H1 (cell line): ENCODE data around the gene IPO13. TPM values are rescaled to one million over a fixed set of nuclear protein-coding genes. Genes with fewer than 3 reads are reported as not detected.

ENCODE experiments used
- CTCF ChIA-PET: fragments of 300-600 bp; sonication (Branson Sonifier 250); formaldehyde crosslinking; loops from one replicate; lab custom pipeline; 2021; ENCODE audit not compliant: partially characterized antibody; lab: Charles Lee
- POLR2A ChIA-PET: fragments of 300-600 bp; sonication (Branson Sonifier 250); formaldehyde crosslinking; loops from one replicate; lab custom pipeline; 2021; ENCODE audit warnings: inconsistent platforms; ENCODE audit not compliant: partially characterized antibody; lab: Charles Lee
- DNase-seq, 2 experiments: peaks; one replicate each; pipeline versions ENCODE4 v3.0.0 to v3.0.0-alpha.2; 2010 to 2022; ENCODE audit warnings: low spot score in 2 of 2, low read depth in 1 of 2, mixed read lengths in 1 of 2
- FAIRE-seq: peaks from 2 replicates; lab custom pipeline; 2011; peaks lifted over from hg19 to GRCh38; lab: Jason Lieb, UNC
- H2AFZ ChIP-seq: 2 replicates; pipeline ENCODE4 v1.8.1; 2012; ENCODE audit warnings: low read length, inconsistent platforms
- H2AK5ac ChIP-seq: 2 replicates; pipeline ENCODE4 v1.6.1; 2013; ENCODE audit warnings: low read depth, low read length
- H2BK120ac ChIP-seq: replicated peaks from 2 replicates; pipeline ENCODE3; 2013; ENCODE audit warnings: low read depth, low read length, inconsistent platforms
- H2BK12ac ChIP-seq: 2 replicates; pipeline ENCODE4 v1.6.1; 2013; ENCODE audit warnings: low read depth, low read length
- H2BK15ac ChIP-seq: 2 replicates; pipeline ENCODE4 v1.6.1; 2013; ENCODE audit warnings: low read length
- H2BK20ac ChIP-seq: 2 replicates; pipeline ENCODE4 v1.6.1; 2013; ENCODE audit warnings: low read length
- H2BK5ac ChIP-seq: 2 replicates; pipeline ENCODE4 v1.6.1; 2013; ENCODE audit warnings: low read depth, low read length
- H3K14ac ChIP-seq: 2 replicates; pipeline ENCODE4 v1.6.1; 2013; ENCODE audit warnings: inconsistent platforms; ENCODE audit not compliant: insufficient read length
- H3K18ac ChIP-seq: 2 replicates; pipeline ENCODE4 v1.6.1; 2013; ENCODE audit warnings: low read length; ENCODE audit errors: extremely low read depth
- H3K23ac ChIP-seq: 2 replicates; pipeline ENCODE4 v1.6.1; 2013; ENCODE audit warnings: inconsistent platforms; ENCODE audit not compliant: insufficient read length
- H3K23me2 ChIP-seq: 2 replicates; pipeline ENCODE4 v1.6.1; 2013; ENCODE audit warnings: low read depth, low read length
- H3K27ac ChIP-seq: 2 replicates; pipeline ENCODE4 v1.6.1; 2011; ENCODE audit warnings: low read depth, low read length, inconsistent platforms
- H3K27me3 ChIP-seq, 4 experiments: replicated peaks in 1 of 4; 1 replicate in 1 of 4; 2 replicates in 3 of 4; pipeline versions ENCODE4 v1.6.1 to v1.8.1; 2011 to 2013; ENCODE audit warnings: low read length in 3 of 4, mild to moderate bottlenecking in 3 of 4, inconsistent platforms in 2 of 4, mixed read lengths in 2 of 4, moderate library complexity in 1 of 4; ENCODE audit not compliant: control insufficient read depth in 3 of 4, insufficient read depth in 3 of 4; ENCODE audit errors: extremely low read depth in 1 of 4
- H3K36me3 ChIP-seq, 4 experiments: 2 replicates each; pipeline versions ENCODE4 v1.6.1 to v1.8.1; 2011 to 2013; ENCODE audit warnings: mild to moderate bottlenecking in 4 of 4, low read length in 3 of 4, moderate library complexity in 2 of 4, control low read depth in 1 of 4, inconsistent platforms in 1 of 4; ENCODE audit not compliant: insufficient read depth in 4 of 4, control insufficient read depth in 2 of 4
- H3K4ac ChIP-seq: replicated peaks from 2 replicates; pipeline ENCODE3; 2013; ENCODE audit warnings: low read length, low read depth, mixed read lengths, inconsistent platforms; ENCODE audit not compliant: insufficient read length
- H3K4me1 ChIP-seq, 4 experiments: replicated peaks in 1 of 4; 1 replicate in 1 of 4; 2 replicates in 3 of 4; pipeline versions ENCODE4 v1.6.1 to v1.8.1; 2011 to 2013; ENCODE audit warnings: low read length in 3 of 4, inconsistent platforms in 2 of 4, mixed read lengths in 1 of 4; ENCODE audit not compliant: insufficient read depth in 4 of 4, control insufficient read depth in 3 of 4
- H3K4me2 ChIP-seq, 2 experiments: 2 replicates each; pipeline versions ENCODE4 v1.6.1 to v1.8.1; 2011 to 2013; ENCODE audit warnings: low read depth in 2 of 2, low read length in 2 of 2, control low read depth in 1 of 2, inconsistent platforms in 1 of 2, mild to moderate bottlenecking in 1 of 2; ENCODE audit not compliant: insufficient read depth in 1 of 2
- H3K4me3 ChIP-seq, 4 experiments: fragments of 200-600, 300-600 bp in 1 of 4; sonication (generic), shearing (Covaris generic), sonication (Bioruptor Twin) in 1 of 4; 2 replicates each; pipeline versions ENCODE4 v1.5.1 to v1.8.1; 2011 to 2016; ENCODE audit warnings: low read length in 4 of 4, low read depth in 3 of 4, control low read depth in 2 of 4, inconsistent platforms in 2 of 4, mild to moderate bottlenecking in 2 of 4, mixed read lengths in 1 of 4, moderate library complexity in 1 of 4; ENCODE audit not compliant: insufficient read depth in 2 of 4; ENCODE audit errors: extremely low read depth in 1 of 4
- H3K56ac ChIP-seq: replicated peaks from 2 replicates; pipeline ENCODE3; 2013; ENCODE audit warnings: low read depth, mild to moderate bottlenecking, mixed read lengths, low read length, inconsistent platforms; ENCODE audit not compliant: insufficient read length
- H3K79me1 ChIP-seq: 2 replicates; pipeline ENCODE4 v1.6.1; 2013; ENCODE audit warnings: low read depth, low read length, control low read depth
- H3K79me2 ChIP-seq, 2 experiments: 2 replicates each; pipeline versions ENCODE4 v1.6.1 to v1.8.1; 2012 to 2013; ENCODE audit warnings: low read length in 2 of 2, mild to moderate bottlenecking in 2 of 2, inconsistent platforms in 1 of 2; ENCODE audit not compliant: insufficient read depth in 2 of 2, control insufficient read depth in 1 of 2
- H3K9ac ChIP-seq, 4 experiments: replicated peaks in 1 of 4; 1 replicate in 1 of 4; 2 replicates in 3 of 4; pipeline versions ENCODE4 v1.6.1 to v1.8.1; 2011 to 2013; ENCODE audit warnings: low read depth in 3 of 4, low read length in 3 of 4, control low read depth in 2 of 4, mild to moderate bottlenecking in 2 of 4, moderate library complexity in 2 of 4, inconsistent platforms in 1 of 4; ENCODE audit errors: extremely low read depth in 1 of 4
- H3K9me3 ChIP-seq, 2 experiments: 2 replicates each; pipeline versions ENCODE4 v1.6.1 to v1.8.1; 2012 to 2013; ENCODE audit warnings: mild to moderate bottlenecking in 2 of 2, moderate library complexity in 2 of 2, control low read depth in 1 of 2, inconsistent platforms in 1 of 2, low read depth in 1 of 2, low read length in 1 of 2, mixed read lengths in 1 of 2; ENCODE audit not compliant: insufficient read depth in 2 of 2
- H4K20me1 ChIP-seq, 2 experiments: replicated peaks in 1 of 2; 2 replicates each; pipeline versions ENCODE3 to v1.8.1; 2011 to 2013; ENCODE audit warnings: inconsistent platforms in 2 of 2, low read length in 2 of 2, mild to moderate bottlenecking in 1 of 2; ENCODE audit not compliant: insufficient read depth in 2 of 2, control insufficient read depth in 1 of 2
- H4K5ac ChIP-seq: 2 replicates; pipeline ENCODE4 v1.6.1; 2013; ENCODE audit warnings: low read length, low read depth, mixed read lengths, inconsistent platforms; ENCODE audit not compliant: insufficient read length
- H4K8ac ChIP-seq: 2 replicates; pipeline ENCODE4 v1.8.0; 2013; ENCODE audit warnings: mild to moderate bottlenecking, moderate library complexity, low read length, inconsistent platforms; ENCODE audit not compliant: insufficient read depth; ENCODE audit errors: extremely low read depth
- H4K91ac ChIP-seq: replicated peaks from 2 replicates; pipeline ENCODE3; 2013; ENCODE audit warnings: low read length, mixed read lengths, inconsistent platforms; ENCODE audit not compliant: insufficient read length
- GABPA ChIP-seq: IDR thresholded peaks from 2 replicates; pipeline ENCODE4 v1.6.1; 2011; ENCODE audit warnings: mild to moderate bottlenecking, low read length, moderate library complexity, borderline replicate concordance; ENCODE audit not compliant: insufficient read depth
- MAX ChIP-seq: IDR thresholded peaks from 2 replicates; pipeline ENCODE4 v1.6.1; 2012; ENCODE audit warnings: inconsistent platforms
- WGBS, 2 experiments: shearing (Covaris generic) in 1 of 2; methylation state at CpG; one replicate each; pipeline versions ENCODE4 v1.1.6 to v1.1.7; 2013 to 2015; ENCODE audit warnings: low lambda C conversion rate in 2 of 2, mixed read lengths in 2 of 2, inconsistent platforms in 1 of 2, low coverage in 1 of 2, missing lambda C conversion rate in 1 of 2; ENCODE audit not compliant: insufficient replicate concordance in 2 of 2, insufficient coverage in 1 of 2, insufficient read length in 1 of 2; ENCODE audit errors: extremely low coverage in 1 of 2, missing lambda C conversion rate in 1 of 2; 5-methylcytosine and 5-hydroxymethylcytosine counted together
- polyA plus RNA-seq, 7 experiments: library from polyadenylated mRNA; depleted of rRNA in 3 of 7; stranded (reverse) in 5 of 7; unstranded in 2 of 7; fragments of >200 nt in 5 of 7; fragments of 200-250 nt in 2 of 7; gene quantifications; 1 replicate in 5 of 7; 2 replicates in 1 of 7; 4 replicates in 1 of 7; pipeline versions ENCODE4 v1.2.1 to v1.2.3, GENCODE V29; 2011 to 2013; ENCODE audit warnings: missing spikeins in 2 of 7, mixed read lengths in 2 of 7
- total RNA-seq: library from RNA; stranded (reverse); fragmentation: NEBNext Ultra II Directional; extraction: Animal tissue kit (Norgen Biotek cat#: 25700); gene quantifications from 2 replicates; pipeline ENCODE4 v1.2.1, GENCODE V29; 2021

Gene IPO13
- total and polyA plus RNA-seq, 2 of the 8 experiments (the other 6 are each of a cell fraction or from before 2014, with no cell fraction given) = 23.0 to 27.0 TPM

- no peak overlapping the region; the same call in 1 of the 2 replicates for H2BK12ac ChIP-seq
- H3K18ac ChIP-seq = peak overlapping the region; percentile 72; the same call in 1 of the 2 replicates
- H4K20me1 ChIP-seq = peaks cover 7 to 8% of the 10 kb centered on the region in 2 experiments
- H3K4me2 ChIP-seq = peak overlapping the region; percentile 89 to 93
- H2AK5ac ChIP-seq = no peak overlapping the region
- no peak overlapping the region for H2AFZ ChIP-seq
- peak overlapping the region; percentile 3; the same call in 1 of the 2 replicates for H2BK15ac ChIP-seq
- H3K79me1 ChIP-seq = no peaks in the 10 kb centered on the region
- no peak overlapping the region for H3K9ac ChIP-seq
- H3K27me3 ChIP-seq = peaks cover 0 to 8% (median 4%) of the 10 kb centered on the region in 4 experiments; a peak in 5 of 7 replicates
- H3K4me1 ChIP-seq = peaks cover 14 to 41% (median 35%) of the 10 kb centered on the region in 4 experiments
- H3K79me2 ChIP-seq = no peaks in the 10 kb centered on the region
- H2BK20ac ChIP-seq = 0 out of 2 replicates have a peak overlapping the region, but pooled peaks have one; percentile 68
- ChIA-PET POLR2A (interaction anchor here (0.6 to 8.0 kb wide), 19 partner anchors 9 to 283 kb away, joined by 3 to 89 read pairs (median 5); partner anchors contain the start of genes ATP6V0B, IPO13, SLC6A9 and ST3GAL3), CTCF (interaction anchor here (0.6 to 18.6 kb wide), 93 partner anchors 12 to 954 kb away, joined by 3 to 618 read pairs (median 6); partner anchors contain the start of genes ATP6V0B, CCDC24, DPH2 and IPO13)
- H4K8ac ChIP-seq = no peak overlapping the region
- FAIRE-seq (no peak), DNase-seq (no peak)
- 0 out of 2 replicates have a peak overlapping the region, but pooled peaks have one; percentile 19 for H2BK5ac ChIP-seq
- H4K91ac ChIP-seq = no peak overlapping the region
- H3K9me3 ChIP-seq = no peaks in the 10 kb centered on the region
- 61% methylated on average over 5 of the region's 5 CpGs; no CpG with 5 or more reads in 1 of the 2 experiments for WGBS, 2 experiments
- H3K4me3 ChIP-seq = peak overlapping the region in 1 of 4 experiments; percentile 69; a peak in 1 of 8 replicates
- no peak overlapping the region for H3K14ac ChIP-seq
- no peaks in the 10 kb centered on the region; a peak in 1 of 8 replicates for H3K36me3 ChIP-seq
- H3K4ac ChIP-seq = no peak overlapping the region
- H2BK120ac ChIP-seq = no peak overlapping the region
- H3K23ac ChIP-seq = no peak overlapping the region
- no peak overlapping the region for H3K56ac ChIP-seq
- H3K23me2 ChIP-seq = peaks cover 11% of the 10 kb centered on the region; the same call in 1 of the 2 replicates
- H3K27ac ChIP-seq = no peak overlapping the region
- H4K5ac ChIP-seq = no peak overlapping the region
- TF ChIP-seq MAX (no peak), GABPA (0 out of 2 replicates have a peak, but pooled peaks have one; percentile 19)
Observed at GRCh38 chr1:43934986-43935324, 11.8 kb upstream of the IPO13 start.
